Cardiac fibroblast (primary cell): ENCODE data around the gene HPX.

ENCODE experiments used
- DNase-seq, 2 donors: peaks; one replicate each; pipeline versions ENCODE4 v3.0.0 to v3.0.0-alpha.2; 2010; ENCODE audit warnings: low read depth in 2 of 2
- H3K4me3 ChIP-seq, 2 donors: replicated peaks in 1 of 2; 1 replicate in 1 of 2; 2 replicates in 1 of 2; pipeline ENCODE4 v1.5.1; 2011; ENCODE audit warnings: low read depth in 2 of 2, low read length in 2 of 2, mild to moderate bottlenecking in 2 of 2, moderate library complexity in 1 of 2
- CTCF ChIP-seq: IDR thresholded peaks from one replicate; pipeline ENCODE4 v1.5.1; 2011; ENCODE audit warnings: low read depth, mild to moderate bottlenecking, low read length, inconsistent platforms

The HPX gene

GRCh38 chr11:6403539-6403938, 37.2 kb downstream of the HPX start:
- H3K4me3 ChIP-seq = no peak overlapping the region
- DNase-seq = no peak
- TF ChIP-seq CTCF = no peak

GRCh38 chr11:6402561-6402981, 38.2 kb downstream of the HPX start:
- DNase-seq = no peak
- no peak for TF ChIP-seq CTCF
- no peak overlapping the region for H3K4me3 ChIP-seq

GRCh38 chr11:6402061-6402470, 38.7 kb downstream of the HPX start:
- no peak for DNase-seq
- TF ChIP-seq CTCF = no peak
- H3K4me3 ChIP-seq = no peak overlapping the region

GRCh38 chr11:6401464-6401863, 39.3 kb downstream of the HPX start:
- TF ChIP-seq CTCF = no peak
- no peak overlapping the region for H3K4me3 ChIP-seq
- no peak for DNase-seq

- TF ChIP-seq CTCF = no peak
- no peak for DNase-seq
- H3K4me3 ChIP-seq = no peak overlapping the region
Measured at GRCh38 chr11:6400431-6401345, 40.1 kb downstream of the HPX start.

GRCh38 chr11:6397636-6398035, 43.2 kb downstream of the HPX start:
- peak; percentile 25 to 60 for DNase-seq
- no peak for TF ChIP-seq CTCF
- no peak overlapping the region for H3K4me3 ChIP-seq
